COLO829 (cell line): ENCODE measurements around the gene TP63.

ENCODE experiments used
- DNase-seq: peaks from one replicate; pipeline ENCODE4 v3.0.0; 2012; ENCODE audit warnings: low spot score

TP63 gene

GRCh38 chr3:189684317-189684716 lies 53.1 kb downstream of the TP63 start:
- no peak for DNase-seq

GRCh38 chr3:189685291-189685690 lies 54.1 kb downstream of the TP63 start:
- DNase-seq = no peak

- DNase-seq = no peak
These were observed 54.7 kb downstream of the TP63 start for GRCh38 chr3:189685860-189686259.

- no peak for DNase-seq
These were observed 56.3 kb downstream of the TP63 start for GRCh38 chr3:189687475-189687874.

GRCh38 chr3:189688262-189688661 lies 57.1 kb downstream of the TP63 start:
- no peak for DNase-seq

- no peak for DNase-seq
These were observed 58.4 kb downstream of the TP63 start for GRCh38 chr3:189689625-189690024.

GRCh38 chr3:189690237-189690636 lies 59.0 kb downstream of the TP63 start:
- no peak for DNase-seq

GRCh38 chr3:189690672-189691071 lies 59.5 kb downstream of the TP63 start:
- DNase-seq = no peak

- DNase-seq = no peak
These were observed 64.2 kb downstream of the TP63 start for GRCh38 chr3:189695400-189695799.

- DNase-seq = no peak
These were observed 67.6 kb downstream of the TP63 start for GRCh38 chr3:189698811-189699210.

GRCh38 chr3:189699885-189700284 lies 68.7 kb downstream of the TP63 start:
- no peak for DNase-seq

GRCh38 chr3:189702066-189702646 lies 71.0 kb downstream of the TP63 start:
- DNase-seq = no peak

GRCh38 chr3:189703865-189704264 lies 72.7 kb downstream of the TP63 start:
- no peak for DNase-seq

GRCh38 chr3:189708375-189708774 lies 77.2 kb downstream of the TP63 start:
- no peak for DNase-seq

GRCh38 chr3:189710620-189711402 lies 79.6 kb downstream of the TP63 start:
- peak; percentile 33 for DNase-seq

- no peak for DNase-seq
These were observed 81.8 kb downstream of the TP63 start for GRCh38 chr3:189712906-189713483.

GRCh38 chr3:189714991-189715961 lies 84.1 kb downstream of the TP63 start:
- DNase-seq = no peak

- no peak for DNase-seq
These were observed 87.0 kb downstream of the TP63 start for GRCh38 chr3:189718215-189718614.

GRCh38 chr3:189720736-189721417 lies 89.7 kb downstream of the TP63 start:
- no peak for DNase-seq

- DNase-seq = no peak
These were observed 90.9 kb downstream of the TP63 start for GRCh38 chr3:189721873-189722665.

GRCh38 chr3:189724356-189724755 lies 93.2 kb downstream of the TP63 start:
- DNase-seq = no peak
